ENCODE results near the gene FBXO2. TPM values are rescaled to one million over a fixed set of nuclear protein-coding genes. Genes with fewer than 3 reads are reported as not detected.

FBXO2 gene
- total RNA-seq, 1 experiment from 2014 or later: not detected

Other genes starting within 250 kb of the FBXO2 start
- 0.05 and 0.60 TPM in 2 replicates for gene DISP3, start 175.3 kb downstream of the FBXO2 start, total RNA-seq (2014; rRNA removed; shearing (Covaris generic))
- gene FBXO44, start 448 bp upstream of the FBXO2 start, total RNA-seq (2014; rRNA removed; shearing (Covaris generic)): 0.26 and 0.33 TPM in 2 replicates
- gene FBXO6, start 9.8 kb upstream of the FBXO2 start, total RNA-seq (2014; rRNA removed; shearing (Covaris generic)): not detected in 2 replicates
- gene MAD2L2, start 26.7 kb upstream of the FBXO2 start, total RNA-seq (2014; rRNA removed; shearing (Covaris generic)): 74.0 and 80.2 TPM in 2 replicates
- gene DRAXIN, start 37.3 kb upstream of the FBXO2 start, total RNA-seq (2014; rRNA removed; shearing (Covaris generic)): not detected in 2 replicates
- 52.8 and 54.7 TPM in 2 replicates for gene AGTRAP, start 81.7 kb upstream of the FBXO2 start, total RNA-seq (2014; rRNA removed; shearing (Covaris generic))
- gene C1orf167, start 107.8 kb upstream of the FBXO2 start, total RNA-seq (2014; rRNA removed; shearing (Covaris generic)): not detected in 2 replicates
- gene MTHFR, start 151.5 kb upstream of the FBXO2 start, total RNA-seq (2014; rRNA removed; shearing (Covaris generic)): 25.3 and 32.2 TPM in 2 replicates
- gene CLCN6, start 151.8 kb upstream of the FBXO2 start, total RNA-seq (2014; rRNA removed; shearing (Covaris generic)): 9.7 TPM in 2 replicates
- gene NPPA, start 193.4 kb upstream of the FBXO2 start, total RNA-seq (2014; rRNA removed; shearing (Covaris generic)): not detected in 2 replicates
- gene NPPB, start 204.5 kb upstream of the FBXO2 start, total RNA-seq (2014; rRNA removed; shearing (Covaris generic)): not detected in 2 replicates

All from HT-29 (cell line).